HG02938 (cell line): ENCODE results near the gene ACAP2.
A peak's percentile ranks its signal among the peaks of the same experiment; 100 is the strongest.
"Not testable (repeated sequence)": the region's sequence is repeated elsewhere in the genome, so short reads cannot be mapped to it uniquely, and the experiment has no call there.

ENCODE experiments used
- ATAC-seq: cut with Tn5 transposase; IDR thresholded peaks from one replicate; pipeline ENCODE4 v1.9.1; 2021; ENCODE audit warnings: mild to moderate bottlenecking, moderate library complexity; ENCODE audit not compliant: unreplicated experiment

The ACAP2 gene, protein sequence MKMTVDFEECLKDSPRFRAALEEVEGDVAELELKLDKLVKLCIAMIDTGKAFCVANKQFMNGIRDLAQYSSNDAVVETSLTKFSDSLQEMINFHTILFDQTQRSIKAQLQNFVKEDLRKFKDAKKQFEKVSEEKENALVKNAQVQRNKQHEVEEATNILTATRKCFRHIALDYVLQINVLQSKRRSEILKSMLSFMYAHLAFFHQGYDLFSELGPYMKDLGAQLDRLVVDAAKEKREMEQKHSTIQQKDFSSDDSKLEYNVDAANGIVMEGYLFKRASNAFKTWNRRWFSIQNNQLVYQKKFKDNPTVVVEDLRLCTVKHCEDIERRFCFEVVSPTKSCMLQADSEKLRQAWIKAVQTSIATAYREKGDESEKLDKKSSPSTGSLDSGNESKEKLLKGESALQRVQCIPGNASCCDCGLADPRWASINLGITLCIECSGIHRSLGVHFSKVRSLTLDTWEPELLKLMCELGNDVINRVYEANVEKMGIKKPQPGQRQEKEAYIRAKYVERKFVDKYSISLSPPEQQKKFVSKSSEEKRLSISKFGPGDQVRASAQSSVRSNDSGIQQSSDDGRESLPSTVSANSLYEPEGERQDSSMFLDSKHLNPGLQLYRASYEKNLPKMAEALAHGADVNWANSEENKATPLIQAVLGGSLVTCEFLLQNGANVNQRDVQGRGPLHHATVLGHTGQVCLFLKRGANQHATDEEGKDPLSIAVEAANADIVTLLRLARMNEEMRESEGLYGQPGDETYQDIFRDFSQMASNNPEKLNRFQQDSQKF

DNA sequence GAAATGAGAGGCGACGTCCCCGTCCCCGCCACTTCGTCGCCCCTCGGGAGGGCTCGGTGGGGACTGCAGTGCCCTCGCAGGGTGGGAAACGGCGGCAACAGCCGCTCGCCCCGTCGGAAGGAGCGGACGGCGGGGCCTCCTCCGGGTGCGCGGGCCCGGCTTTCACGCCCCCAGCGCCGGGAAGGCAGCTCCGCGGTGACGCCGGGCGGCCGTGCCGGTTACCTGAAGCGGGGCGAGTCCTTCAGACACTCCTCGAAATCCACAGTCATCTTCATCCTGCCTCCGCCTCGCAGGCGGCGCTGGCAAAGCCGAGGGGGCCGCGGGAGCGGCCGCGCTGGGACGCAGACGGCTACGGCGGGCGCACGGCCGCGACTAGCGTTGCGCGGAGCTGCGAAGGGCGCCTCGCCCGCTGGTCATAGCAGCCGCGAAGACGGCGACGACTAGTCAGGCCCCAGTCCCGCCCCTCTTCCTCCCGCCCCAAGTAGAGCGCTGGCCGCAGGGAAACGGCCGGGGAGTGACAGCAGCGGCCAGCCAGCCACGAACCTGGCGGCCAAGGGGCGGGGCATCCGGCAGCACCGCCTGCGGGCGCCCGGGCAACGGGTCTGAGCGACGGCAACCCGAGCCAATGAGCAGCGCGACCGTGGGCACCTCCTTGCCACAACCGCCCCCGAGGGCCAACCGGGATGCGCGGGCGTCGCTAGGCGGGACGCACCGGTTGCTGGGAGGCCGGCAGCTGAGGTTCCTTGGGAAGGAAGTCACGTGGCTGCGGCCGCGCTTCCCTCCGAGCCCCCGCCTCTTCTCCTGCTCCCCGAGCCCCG, at the start of gene ACAP2:
ACAP2 (minus strand) TSS at position 448 of the 818 bp plus-strand sequence; CDS start at position 275, 173 bp downstream.
- peak; percentile 89 for ATAC-seq

DNA sequence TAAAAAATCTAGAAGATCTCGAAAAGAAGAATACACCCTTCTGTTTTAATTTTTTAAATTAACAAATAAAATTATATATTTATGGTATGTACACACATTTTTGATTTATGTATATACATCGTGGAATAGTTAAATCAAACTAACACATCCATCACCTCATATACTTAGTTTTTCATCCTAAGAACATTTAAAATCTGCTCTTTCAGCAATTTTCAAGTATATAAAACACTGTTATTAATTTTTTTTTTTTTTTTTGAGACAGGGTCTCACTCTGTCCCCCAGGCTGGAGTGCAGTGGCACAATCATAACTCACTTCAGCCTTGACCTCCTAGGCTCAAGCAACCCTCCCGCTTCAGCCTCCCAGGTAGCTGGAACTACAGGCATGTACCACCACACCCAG, 32.8 kb upstream of the ACAP2 start:
- ATAC-seq = no peak

DNA sequence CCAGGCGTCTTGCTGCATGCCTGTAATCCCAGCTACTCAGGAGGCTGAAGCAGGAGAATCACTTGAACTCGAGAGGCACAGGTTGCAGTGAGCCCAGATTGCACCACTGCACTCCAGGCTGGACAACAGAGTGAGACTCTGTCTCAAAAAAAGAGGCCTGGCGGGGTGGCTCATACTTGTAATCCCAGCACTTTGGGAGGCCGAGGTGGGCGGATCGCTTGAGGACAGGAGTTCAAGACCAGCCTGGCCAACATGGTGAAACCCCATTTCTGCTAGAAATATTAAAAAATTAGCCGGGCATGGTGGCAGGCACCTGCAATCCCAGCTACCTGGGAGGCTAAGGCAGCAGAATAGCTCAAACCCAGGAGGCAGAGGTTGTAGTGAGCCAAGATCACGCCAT, 32.3 kb upstream of the ACAP2 start:
- ATAC-seq = not testable (repeated sequence)

DNA sequence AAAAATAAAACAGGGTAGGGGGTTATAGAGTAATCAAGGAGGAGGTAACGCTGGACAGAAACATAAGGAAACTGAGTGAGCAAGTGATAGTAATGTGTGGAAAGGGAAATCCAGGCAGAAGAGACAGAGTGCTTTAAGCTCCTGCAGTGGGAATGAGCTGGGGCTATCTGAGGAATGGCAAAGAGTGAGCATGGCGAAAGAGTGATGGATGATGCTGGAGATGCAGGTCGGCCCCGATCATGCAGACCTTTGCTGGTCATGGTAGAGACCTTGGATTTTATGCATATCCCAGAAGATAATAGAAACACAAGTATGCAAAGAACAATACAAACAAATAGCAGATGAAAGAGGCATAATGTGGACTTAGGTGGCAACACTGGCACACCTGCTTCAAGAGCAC, 26.0 kb upstream of the ACAP2 start:
- no peak for ATAC-seq

DNA sequence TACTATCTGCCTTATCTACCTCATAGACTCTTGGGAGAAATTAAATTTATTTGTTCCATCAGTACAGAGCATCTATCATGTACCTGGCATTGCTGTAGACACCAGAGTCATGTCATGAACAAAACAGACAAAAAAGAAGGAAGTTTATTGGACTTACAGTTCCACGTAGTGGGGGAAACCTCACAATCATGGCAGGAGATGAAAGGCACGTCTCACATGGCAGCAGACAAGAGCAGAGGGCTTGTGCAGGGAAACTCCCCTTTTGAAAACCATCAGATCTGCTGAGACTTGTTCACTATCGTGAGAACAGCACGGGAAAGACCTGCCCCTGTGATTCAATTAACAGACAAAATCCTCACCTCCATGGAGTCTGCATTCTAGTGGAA, 25.6 kb upstream of the ACAP2 start:
- ATAC-seq = no peak

DNA sequence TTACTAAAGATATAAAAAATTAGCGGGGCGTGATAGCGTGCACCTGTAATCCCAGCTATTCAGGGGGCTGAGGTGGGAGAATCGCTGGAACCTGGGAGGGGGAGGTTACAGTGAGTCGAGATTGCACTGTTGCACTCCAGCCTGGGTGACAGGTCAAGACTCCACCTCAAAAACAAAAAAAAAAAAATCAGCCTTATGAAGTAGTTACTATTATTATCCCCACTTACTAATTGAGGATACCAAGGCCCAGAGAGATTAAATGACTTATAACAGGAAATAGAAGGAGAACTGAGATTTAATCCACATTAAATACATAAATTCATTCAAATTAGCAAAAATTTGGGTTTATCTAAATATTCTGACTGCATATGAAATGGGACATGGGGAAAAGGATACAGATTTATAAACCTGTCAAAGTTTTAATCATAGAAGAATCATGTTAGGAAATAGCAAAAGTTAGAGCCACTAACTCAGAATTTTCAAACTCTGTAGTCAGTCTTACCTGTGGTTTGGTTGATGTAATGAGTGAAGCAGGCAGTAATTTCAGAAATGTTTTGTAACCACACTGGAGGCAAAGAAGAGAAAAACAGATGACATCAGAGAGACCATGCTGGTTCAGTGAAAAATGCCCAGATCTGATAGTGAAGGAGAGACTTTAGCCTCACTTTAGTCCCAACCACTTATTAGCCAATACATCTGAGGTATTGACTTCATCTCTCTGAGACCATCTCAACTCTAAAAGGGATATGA, 25.0 kb upstream of the ACAP2 start:
- ATAC-seq = no peak

DNA sequence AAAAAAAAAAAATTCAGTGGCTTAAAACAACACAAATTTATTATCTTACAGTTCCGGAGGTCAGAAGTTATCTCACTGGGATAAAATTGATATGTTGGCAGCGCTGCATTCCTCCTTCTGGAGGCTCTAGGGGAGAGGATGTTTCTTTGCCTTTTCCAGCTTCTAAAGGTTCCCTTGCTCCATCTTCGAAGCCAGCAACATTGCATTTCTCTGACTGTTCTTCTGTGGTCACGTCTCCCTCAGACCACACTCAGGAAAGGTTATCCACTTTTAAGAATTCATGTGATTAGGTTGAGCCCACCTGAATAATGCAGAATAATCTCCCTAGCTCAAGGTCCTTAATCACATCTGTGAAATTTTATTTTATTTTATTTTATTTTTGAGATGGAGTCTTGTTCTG, 23.4 kb upstream of the ACAP2 start:
- no peak for ATAC-seq

DNA sequence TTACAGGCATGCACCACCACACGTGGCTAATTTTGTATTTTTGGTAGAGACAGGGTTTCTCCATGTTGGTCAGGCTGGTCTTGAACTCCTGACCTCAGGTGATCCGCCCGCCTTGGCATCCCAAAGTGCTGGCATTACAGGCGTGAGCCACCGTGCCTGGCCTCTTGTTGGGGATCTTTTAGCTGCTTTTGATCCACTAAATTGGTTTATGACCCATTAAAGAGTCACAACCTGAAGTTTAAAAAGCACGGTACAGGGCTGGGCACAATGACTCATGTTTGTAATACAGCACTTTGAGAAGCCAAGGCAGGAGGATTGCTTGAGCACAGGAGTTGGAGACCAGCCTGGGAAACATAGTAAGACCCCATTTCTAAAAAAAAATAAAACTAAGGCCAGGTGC, 20.1 kb upstream of the ACAP2 start:
- ATAC-seq = not testable (repeated sequence)

DNA sequence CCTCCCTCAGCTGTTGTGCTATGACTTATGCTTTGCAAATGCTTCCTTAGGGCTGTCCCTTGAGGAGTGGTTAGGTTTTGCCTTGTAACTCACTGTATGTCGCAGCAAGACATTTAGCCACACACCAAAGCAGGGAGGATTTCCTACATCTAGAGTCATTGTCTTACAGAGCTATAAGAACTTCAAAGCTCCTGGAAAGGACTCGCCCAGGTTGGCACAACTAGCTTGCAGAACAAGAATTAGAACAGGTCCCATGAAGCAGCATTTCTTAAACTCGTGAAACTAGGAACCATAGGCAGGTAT, 19.4 kb upstream of the ACAP2 start:
- no peak for ATAC-seq

DNA sequence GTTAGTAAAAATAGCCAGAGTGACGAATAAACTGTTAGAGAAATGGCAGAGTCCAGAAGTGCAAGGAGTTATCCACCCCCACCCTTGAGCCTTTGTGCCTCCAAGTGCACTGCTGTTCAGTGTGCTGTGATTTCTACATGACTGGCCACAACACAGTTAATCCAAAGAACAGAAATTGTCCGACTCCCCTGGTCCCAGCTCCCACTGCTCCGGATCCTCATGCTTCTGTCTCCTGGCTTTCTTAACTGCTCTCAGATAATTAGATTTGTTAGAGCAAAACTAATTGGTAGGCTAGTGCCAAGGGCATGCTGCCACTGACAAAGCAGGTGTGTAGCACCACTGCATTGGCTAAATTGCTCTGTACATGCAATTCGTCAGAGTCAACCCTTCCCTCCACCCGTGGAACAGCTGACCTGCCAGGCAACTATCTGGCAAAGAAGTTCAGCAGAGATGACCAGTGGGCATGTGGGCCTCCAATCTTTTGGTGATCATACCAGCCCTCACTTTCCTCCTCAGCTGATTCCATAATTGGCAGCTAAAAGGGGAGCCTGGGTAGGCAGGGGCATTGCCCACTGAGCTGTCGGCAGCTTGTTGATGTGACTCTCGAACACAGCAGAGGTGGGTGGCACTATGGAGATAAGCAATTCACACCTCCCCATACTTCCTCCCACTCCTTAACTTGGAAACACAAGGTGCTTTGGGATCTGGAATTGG, 18.9 kb upstream of the ACAP2 start:
- ATAC-seq = no peak

DNA sequence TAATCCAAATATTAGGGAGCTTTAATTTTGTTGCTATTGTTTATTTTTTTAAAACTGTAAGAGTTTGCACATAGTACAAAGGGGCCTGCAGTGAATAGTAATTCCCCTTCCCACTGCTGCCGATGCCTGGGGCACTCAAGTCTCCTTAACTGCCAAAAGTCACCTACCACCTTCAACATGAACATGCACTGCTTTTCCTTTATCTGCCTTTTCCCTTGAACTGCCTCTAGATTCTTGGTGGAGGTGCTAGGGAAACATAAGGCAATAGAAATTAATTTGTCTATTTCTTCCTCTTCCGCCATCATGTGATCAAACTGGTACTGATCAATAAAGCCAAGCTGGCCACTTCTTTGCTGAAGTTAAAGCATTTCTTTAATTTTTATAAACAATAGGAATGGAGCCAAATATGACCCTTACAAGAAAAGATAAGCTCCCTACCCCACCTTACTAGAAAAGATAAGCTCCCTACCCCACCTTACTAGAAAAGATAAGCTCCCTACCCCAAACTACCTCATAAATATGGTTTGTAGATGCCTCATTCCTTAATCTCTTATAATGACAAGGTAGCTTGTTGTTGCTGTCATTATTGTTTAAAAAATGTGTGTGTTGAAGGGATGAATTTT, 17.4 kb upstream of the ACAP2 start:
- no peak for ATAC-seq

DNA sequence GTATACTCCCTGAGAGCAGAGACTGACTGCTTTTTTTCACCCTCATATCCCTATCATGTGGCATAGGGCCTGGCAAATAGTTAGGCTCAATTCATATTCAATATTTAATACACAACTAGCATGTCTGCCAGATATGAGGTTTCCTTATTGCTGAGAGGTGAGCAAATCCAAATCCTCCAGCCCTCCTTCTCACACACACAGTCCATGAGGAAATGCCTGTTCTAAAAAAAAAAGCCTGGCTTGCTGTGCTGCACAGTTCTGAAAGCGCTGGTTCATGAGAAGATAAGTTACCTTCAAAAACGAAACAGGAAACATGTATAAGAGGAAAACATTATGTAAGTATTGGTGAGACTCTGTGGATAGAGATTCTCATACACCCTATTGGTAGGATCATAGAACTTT, 15.5 kb upstream of the ACAP2 start:
- peak; percentile 87 for ATAC-seq

DNA sequence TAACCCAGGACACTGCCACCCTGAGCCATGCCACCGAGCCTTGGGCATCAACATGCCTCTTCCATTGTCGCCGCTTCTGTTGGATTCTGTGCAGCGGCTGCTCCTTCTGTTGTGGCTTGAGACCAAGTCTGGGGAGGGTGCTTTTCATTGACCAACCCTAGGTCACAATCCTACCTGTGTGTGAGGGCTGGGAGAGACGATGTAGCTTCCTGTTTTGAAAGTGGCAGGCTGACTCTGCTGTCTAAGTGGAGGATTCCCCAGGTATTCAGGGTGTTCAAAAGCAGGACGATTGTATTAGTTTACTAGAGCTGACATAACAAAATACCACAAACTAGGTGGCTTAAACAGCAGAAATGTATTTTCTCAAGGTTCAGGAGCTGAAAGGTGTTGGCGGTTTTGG, 13.0 kb upstream of the ACAP2 start:
- no peak for ATAC-seq

DNA sequence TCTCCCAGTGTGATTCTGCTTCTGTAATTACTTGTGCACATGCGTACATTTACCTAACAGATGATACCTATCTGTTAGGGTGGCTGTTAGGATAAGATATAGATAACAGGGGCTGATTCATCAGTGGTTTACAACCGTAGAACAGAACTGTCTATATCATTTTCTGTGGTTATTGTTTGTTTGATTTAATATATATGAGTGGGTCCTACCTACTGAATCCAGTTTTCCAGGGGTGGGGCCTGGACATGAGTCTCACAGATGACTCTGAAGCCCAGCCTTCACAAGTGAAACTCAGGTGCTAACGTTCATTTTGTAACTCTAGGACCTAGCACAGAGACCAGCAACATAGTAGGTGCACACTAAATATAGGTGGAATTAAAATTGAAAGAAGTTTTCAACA, 10.4 kb upstream of the ACAP2 start:
- no peak for ATAC-seq

DNA sequence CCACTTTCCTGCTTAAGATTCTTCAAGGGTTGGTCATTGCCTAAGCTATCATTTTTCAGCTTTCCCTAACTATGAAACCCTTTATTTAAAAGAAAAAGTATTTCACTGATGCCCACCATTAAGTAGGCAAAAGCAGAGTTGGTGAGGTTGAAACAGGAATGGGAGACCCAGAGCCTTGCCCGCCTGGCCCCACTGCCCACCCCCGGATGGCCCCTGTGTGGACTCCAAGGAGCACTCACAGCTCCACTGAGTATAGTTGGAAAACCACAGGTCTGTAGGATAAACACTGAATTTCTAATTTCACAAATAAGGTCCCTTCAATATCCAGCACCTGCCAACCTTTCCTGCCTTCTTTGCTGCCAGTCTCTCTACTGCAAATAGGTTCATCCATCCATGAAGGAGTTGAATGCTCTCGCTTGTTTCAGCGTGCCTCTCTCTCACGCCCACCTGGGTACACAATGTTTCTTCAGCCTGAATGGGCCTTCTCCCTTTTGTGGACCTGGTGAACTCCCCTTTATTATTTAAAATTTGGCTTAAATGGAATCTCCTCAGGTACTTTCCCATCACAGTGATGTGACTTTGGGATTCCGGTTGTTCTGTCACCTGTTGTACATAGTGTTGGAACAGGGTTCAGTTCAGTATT, 8.7 kb upstream of the ACAP2 start:
- no peak for ATAC-seq

DNA sequence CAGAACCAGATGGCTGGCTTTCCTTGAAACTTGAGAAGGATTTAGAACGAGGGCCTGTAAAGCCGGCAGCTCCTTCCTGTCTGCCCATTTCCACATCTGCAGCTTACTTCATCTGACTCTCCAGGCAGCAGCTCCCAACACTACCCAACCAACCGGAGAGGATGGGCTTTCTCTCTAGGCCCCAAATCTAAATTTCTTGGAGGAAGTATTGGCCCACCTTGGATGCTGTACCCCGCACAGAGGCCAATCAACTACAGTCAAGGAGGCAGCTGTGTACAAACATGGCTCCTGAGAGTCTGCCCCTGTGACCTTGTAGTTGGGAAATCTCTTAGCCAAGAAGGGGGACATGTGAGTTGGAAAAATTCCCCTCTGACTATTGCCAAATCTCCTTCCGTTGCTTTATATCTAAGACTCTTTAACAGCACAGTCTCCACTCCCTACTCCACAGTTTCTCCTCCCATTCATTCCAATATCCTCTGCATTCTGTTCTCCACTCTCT, 8.0 kb upstream of the ACAP2 start:
- no peak for ATAC-seq

DNA sequence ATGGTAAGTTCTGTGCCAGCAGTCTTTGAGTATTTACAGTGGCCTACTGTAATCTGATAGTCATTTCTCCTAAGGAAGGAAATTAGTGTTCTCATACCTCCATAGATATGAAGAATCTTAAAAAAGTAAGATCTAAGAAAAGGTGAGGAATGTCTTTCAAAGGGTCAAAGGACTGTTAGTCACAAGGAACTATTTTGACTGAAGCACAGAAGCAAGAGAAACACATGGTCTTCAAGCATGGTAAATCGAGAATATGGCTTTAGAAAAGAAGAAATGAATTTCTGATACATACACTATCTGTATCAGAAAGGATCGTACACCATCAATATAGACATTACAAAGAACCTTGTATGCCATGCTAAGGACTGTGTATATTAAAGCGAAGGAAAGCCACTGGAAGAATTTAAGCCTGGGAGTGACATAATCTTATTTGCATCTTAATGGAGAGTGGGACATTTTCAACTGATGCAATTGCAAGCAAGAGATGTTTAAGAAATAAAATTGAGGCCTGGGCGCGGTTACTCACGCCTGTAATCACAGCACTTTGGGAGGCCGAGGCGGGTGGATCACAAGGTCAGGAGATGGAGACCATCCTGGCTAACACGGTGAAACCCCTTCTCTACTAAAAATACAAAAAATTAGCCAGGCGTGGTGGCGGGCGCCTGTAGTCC, 5.5 kb upstream of the ACAP2 start:
- no peak for ATAC-seq

DNA sequence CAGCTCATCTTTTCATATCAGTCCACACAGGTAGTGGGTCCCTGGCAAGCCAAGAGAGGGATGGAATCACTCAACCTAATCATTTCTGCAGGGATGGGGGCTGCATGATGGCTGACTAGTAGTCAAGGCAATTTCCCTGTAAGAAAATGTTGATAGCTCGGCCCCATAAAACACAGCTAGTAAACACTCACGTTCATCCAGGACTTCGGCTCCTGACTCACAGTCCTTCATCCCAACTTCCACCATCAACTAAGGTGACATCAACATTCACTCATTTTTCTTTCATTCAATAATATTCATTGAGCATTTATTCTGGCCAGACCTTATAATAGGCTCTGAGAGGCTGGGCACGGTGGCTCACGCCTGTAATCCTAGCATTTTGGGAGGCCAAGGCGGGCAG, 4.4 kb upstream of the ACAP2 start:
- ATAC-seq = no peak

DNA sequence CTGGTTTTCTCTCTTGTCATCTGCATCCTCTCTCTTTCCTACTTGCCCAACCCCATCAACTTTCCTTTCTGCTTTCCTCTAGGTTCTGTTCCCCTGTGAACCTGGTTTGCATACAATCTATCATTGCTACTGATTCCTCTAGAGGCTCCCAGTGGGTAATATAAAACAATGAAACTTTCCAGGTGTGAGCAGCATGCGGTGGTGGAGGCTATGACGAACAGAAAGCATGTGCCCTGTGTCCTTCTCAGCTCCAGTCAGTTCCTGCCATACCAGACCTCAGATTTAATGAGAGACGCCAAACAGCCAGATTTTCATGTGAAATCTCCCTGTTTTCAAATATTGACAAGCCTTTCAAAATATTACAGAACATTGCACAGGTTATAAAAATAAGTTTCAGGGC, 3.5 kb upstream of the ACAP2 start:
- ATAC-seq = no peak
